Mesenchymal stem cell (in vitro differentiated cells and primary cell): ENCODE results near the gene ASIC1.

Source experiments
- DNase-seq: peaks from one replicate; pipeline ENCODE4 v3.0.0-alpha.2; 2013
- H2AFZ ChIP-seq: one replicate; pipeline ENCODE4 v1.6.1; 2013; ENCODE audit warnings: low read depth, mild to moderate bottlenecking, control low read depth, inconsistent platforms, low read length, moderate library complexity
- H2AK5ac ChIP-seq: 2 replicates; pipeline ENCODE4 v1.6.1; 2013; ENCODE audit warnings: low read length, moderate library complexity, mild to moderate bottlenecking, inconsistent platforms; ENCODE audit not compliant: severe bottlenecking
- H2BK120ac ChIP-seq: one replicate; pipeline ENCODE4 v1.6.1; 2013; ENCODE audit warnings: low read depth, mild to moderate bottlenecking, inconsistent platforms, low read length, moderate library complexity
- H2BK12ac ChIP-seq, 2 experiments: one replicate each; pipeline ENCODE4 v1.6.1; 2013; ENCODE audit warnings: inconsistent platforms in 2 of 2, low read length in 2 of 2, mild to moderate bottlenecking in 2 of 2, moderate library complexity in 2 of 2, control low read depth in 1 of 2
- H2BK15ac ChIP-seq: one replicate; pipeline ENCODE4 v1.6.1; 2013; ENCODE audit warnings: mild to moderate bottlenecking, low read depth, inconsistent platforms; ENCODE audit not compliant: poor library complexity, severe bottlenecking
- H2BK5ac ChIP-seq: 2 replicates; pipeline ENCODE4 v1.6.1; 2013; ENCODE audit warnings: low read depth, mild to moderate bottlenecking, low read length, control low read depth, inconsistent platforms; ENCODE audit not compliant: poor library complexity, severe bottlenecking
- H3K14ac ChIP-seq, 2 experiments: one replicate each; pipeline ENCODE4 v1.6.1; 2013; ENCODE audit warnings: inconsistent platforms in 2 of 2, low read length in 2 of 2, control low read depth in 1 of 2, mild to moderate bottlenecking in 1 of 2, moderate library complexity in 1 of 2
- H3K18ac ChIP-seq, 2 experiments: one replicate each; pipeline ENCODE4 v1.6.1; 2013; ENCODE audit warnings: inconsistent platforms in 2 of 2, low read length in 2 of 2, control low read depth in 1 of 2, low read depth in 1 of 2, mild to moderate bottlenecking in 1 of 2
- H3K23ac ChIP-seq, 2 experiments: one replicate each; pipeline ENCODE4 v1.6.1; 2013; ENCODE audit warnings: inconsistent platforms in 2 of 2, low read length in 2 of 2, mild to moderate bottlenecking in 2 of 2, moderate library complexity in 2 of 2, control low read depth in 1 of 2
- H3K27ac ChIP-seq: 2 replicates; pipeline ENCODE4 v1.5.1; 2013; ENCODE audit warnings: mild to moderate bottlenecking, moderate library complexity, low read length, control low read depth, inconsistent platforms; ENCODE audit not compliant: poor library complexity, severe bottlenecking
- H3K27me3 ChIP-seq, 2 experiments: 2 replicates each; pipeline versions ENCODE4 v1.6.1 to v1.7.0; 2013; ENCODE audit warnings: low read length in 2 of 2, mild to moderate bottlenecking in 2 of 2, moderate library complexity in 2 of 2, control low read depth in 1 of 2, inconsistent platforms in 1 of 2; ENCODE audit not compliant: control insufficient read depth in 1 of 2, insufficient read depth in 1 of 2
- H3K36me3 ChIP-seq, 2 experiments: 2 replicates each; pipeline versions ENCODE4 v1.6.1 to v1.7.0; 2013; ENCODE audit warnings: low read length in 2 of 2, control low read depth in 1 of 2, inconsistent platforms in 1 of 2, low read depth in 1 of 2, mild to moderate bottlenecking in 1 of 2; ENCODE audit not compliant: insufficient read depth in 2 of 2, control insufficient read depth in 1 of 2
- H3K4ac ChIP-seq, 2 experiments: one replicate each; pipeline ENCODE4 v1.6.1; 2013; ENCODE audit warnings: inconsistent platforms in 2 of 2, low read length in 2 of 2, mild to moderate bottlenecking in 2 of 2, moderate library complexity in 2 of 2, control low read depth in 1 of 2, low read depth in 1 of 2
- H3K4me1 ChIP-seq: 2 replicates; pipeline ENCODE4 v1.6.1; 2013; ENCODE audit warnings: low read depth, low read length, control low read depth; ENCODE audit not compliant: control insufficient read depth, insufficient read depth
- H3K4me2 ChIP-seq: 2 replicates; pipeline ENCODE4 v1.6.1; 2013; ENCODE audit warnings: low read length, mild to moderate bottlenecking, inconsistent platforms; ENCODE audit not compliant: poor library complexity, severe bottlenecking
- H3K4me3 ChIP-seq, 2 experiments: 2 replicates each; pipeline versions ENCODE4 v1.5.1 to v1.7.0; 2013; ENCODE audit warnings: low read length in 2 of 2, mild to moderate bottlenecking in 2 of 2, control low read depth in 1 of 2, low read depth in 1 of 2; ENCODE audit not compliant: insufficient read depth in 1 of 2
- H3K79me1 ChIP-seq: replicated peaks from 2 replicates; pipeline ENCODE4 v1.6.1; 2013; ENCODE audit warnings: mild to moderate bottlenecking, control low read depth, low read length, inconsistent platforms; ENCODE audit not compliant: poor library complexity, severe bottlenecking
- H3K9ac ChIP-seq: 2 replicates; pipeline ENCODE4 v1.7.0; 2013; ENCODE audit warnings: mild to moderate bottlenecking, low read length, moderate library complexity
- H3K9me3 ChIP-seq: 2 replicates; pipeline ENCODE4 v1.7.0; 2013; ENCODE audit warnings: mild to moderate bottlenecking, low read length; ENCODE audit not compliant: control insufficient read depth
- H4K8ac ChIP-seq: one replicate; pipeline ENCODE4 v1.6.1; 2013; ENCODE audit warnings: inconsistent platforms, mild to moderate bottlenecking, low read length, moderate library complexity
- H4K91ac ChIP-seq: one replicate; pipeline ENCODE4 v1.6.1; 2013; ENCODE audit warnings: mild to moderate bottlenecking, low read length, inconsistent platforms
- WGBS: methylation state at CpG from one replicate; pipeline ENCODE4 v1.1.7; 2013; ENCODE audit warnings: mixed read lengths; 5-methylcytosine and 5-hydroxymethylcytosine counted together

ASIC1 gene

DNA sequence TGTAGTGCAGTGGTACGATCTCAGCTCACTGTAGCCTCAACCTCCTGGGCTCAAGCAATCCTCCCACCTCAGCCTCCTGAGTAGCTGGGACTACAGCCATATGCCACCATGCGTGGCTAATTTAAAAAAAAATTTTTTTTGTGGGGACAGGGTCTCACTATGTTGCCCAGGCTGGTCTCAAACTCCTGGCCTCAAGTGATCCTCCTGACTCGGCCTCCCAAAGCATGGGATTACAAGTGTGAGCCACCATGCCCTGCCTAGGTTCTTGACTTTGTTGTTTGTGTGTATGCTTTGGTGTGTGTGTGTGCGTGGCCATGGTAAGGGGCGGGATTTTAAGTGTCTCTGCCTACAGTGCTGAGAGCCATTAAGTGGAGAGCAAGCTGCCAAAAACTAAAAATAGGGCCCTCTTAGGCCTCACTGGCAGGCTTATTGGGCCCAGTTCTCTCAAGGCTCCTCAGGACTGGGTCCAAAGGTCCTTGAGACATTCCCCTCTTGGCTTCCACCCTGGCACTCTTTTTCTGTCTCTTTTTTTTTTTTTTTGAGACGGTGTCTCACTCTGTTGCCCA lies 59.7 kb downstream of the ASIC1 start:
- WGBS = over 99% methylated on average over 6 of the region's 6 CpGs
- H4K91ac ChIP-seq = no peak overlapping the region
- peaks cover 2% of the 10 kb centered on the region for H3K4me1 ChIP-seq

DNA sequence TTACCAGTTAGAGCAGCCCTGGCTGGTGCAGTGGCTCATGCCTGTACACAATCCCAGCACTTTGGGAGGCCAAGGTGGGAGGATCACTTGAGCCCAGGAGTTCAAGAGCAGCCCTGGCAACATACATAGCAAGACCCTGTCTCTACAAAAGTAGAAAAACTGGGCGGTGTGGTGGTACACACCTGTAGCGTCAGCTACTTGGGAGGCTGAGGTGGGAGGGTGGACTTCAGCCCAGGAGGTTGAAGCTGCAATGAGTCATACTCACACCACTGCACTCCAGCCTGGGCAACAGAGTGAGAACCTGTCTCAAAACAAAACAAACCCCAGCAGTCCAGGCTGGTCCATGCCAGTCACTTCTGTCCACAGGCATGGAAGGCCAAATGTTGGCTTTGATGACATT lies 62.0 kb downstream of the ASIC1 start:
- H3K23ac ChIP-seq = no peak overlapping the region
- WGBS = 92% methylated on average over 2 of the region's 2 CpGs

More for the DNA sequence above, 59.7 kb downstream of the ASIC1 start:
- Histone ChIP-seq H3K79me1 (peaks cover 27% of the 10 kb centered on the region), H3K27ac (no peak overlapping the region), H3K9ac (peak overlapping the region; percentile 5), H2AFZ (no peak overlapping the region), H3K27me3 (no peaks in the 10 kb centered on the region), H2BK120ac (no peak overlapping the region), H3K4me2 (peak overlapping the region; percentile 11), H2BK15ac (no peak overlapping the region), H2BK12ac (no peak overlapping the region), H3K4ac (no peak overlapping the region), H3K14ac (no peak overlapping the region), H3K9me3 (no peaks in the 10 kb centered on the region), H3K18ac (no peak overlapping the region), H3K36me3 (peaks cover 35 to 58% of the 10 kb centered on the region in 2 experiments), H4K8ac (no peak overlapping the region), H3K23ac (no peak overlapping the region), H2BK5ac (no peak overlapping the region), H2AK5ac (no peak overlapping the region), H3K4me3 (no peak overlapping the region)
- DNase-seq = no peak

DNA sequence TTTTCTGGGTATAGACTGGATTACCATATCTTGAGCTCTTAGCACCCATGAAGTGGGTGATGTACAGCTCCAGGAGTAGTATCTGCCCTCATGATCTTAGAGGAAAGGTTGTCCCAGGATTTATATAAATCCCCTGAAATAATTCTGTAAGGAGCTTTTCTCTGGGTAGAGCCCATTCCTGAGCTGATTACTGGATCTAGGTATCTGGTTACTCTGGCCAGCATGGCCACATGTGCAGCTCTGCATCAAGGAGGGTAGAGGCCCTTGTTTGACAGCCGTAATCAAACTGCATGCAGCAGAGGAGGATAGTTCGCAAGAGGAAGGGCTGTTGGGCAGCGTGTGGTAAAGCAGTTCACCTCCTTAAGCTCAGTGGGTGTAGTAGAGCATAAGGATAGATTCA lies 63.1 kb downstream of the ASIC1 start:
- Histone ChIP-seq H3K9ac (no peak overlapping the region), H3K14ac (no peak overlapping the region)

More for the DNA sequence above, 62.0 kb downstream of the ASIC1 start:
- Histone ChIP-seq H2AK5ac (no peak overlapping the region), H4K8ac (no peak overlapping the region), H3K4me1 (no peaks in the 10 kb centered on the region), H3K4me3 (no peak overlapping the region), H2BK120ac (no peak overlapping the region), H3K4ac (no peak overlapping the region), H2AFZ (no peak overlapping the region), H3K27me3 (no peaks in the 10 kb centered on the region), H3K27ac (no peak overlapping the region), H3K14ac (no peak overlapping the region), H4K91ac (no peak overlapping the region), H3K79me1 (peaks cover 31% of the 10 kb centered on the region), H3K18ac (no peak overlapping the region), H3K4me2 (no peak overlapping the region), H2BK5ac (no peak overlapping the region), H3K9me3 (no peaks in the 10 kb centered on the region), H3K9ac (no peak overlapping the region), H2BK15ac (no peak overlapping the region), H2BK12ac (no peak overlapping the region), H3K36me3 (peaks cover 40 to 78% of the 10 kb centered on the region in 2 experiments)
- DNase-seq = no peak

DNA sequence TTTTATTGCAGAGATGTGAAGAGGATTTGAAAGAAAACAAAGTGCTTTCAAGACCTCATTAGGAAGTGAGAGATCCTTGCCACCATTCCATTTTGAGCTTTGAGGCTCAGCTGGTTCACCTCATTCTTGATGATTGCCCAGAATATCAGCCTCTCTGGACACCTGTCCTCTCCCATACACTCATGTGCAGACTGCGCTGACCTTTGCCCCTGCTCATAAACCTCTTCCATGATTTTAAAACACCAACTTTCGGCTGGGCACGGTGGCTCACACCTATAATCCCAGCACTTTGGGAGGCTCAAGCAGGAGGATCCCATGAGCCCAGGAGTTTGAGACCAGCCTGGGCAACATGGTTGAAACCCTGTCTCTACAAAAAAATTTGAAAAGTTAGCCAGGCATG lies 63.6 kb downstream of the ASIC1 start:
- Histone ChIP-seq H2BK120ac (no peak overlapping the region), H2AK5ac (no peak overlapping the region), H3K23ac (no peak overlapping the region), H3K4me2 (no peak overlapping the region), H3K27me3 (no peaks in the 10 kb centered on the region), H3K79me1 (peaks cover 31% of the 10 kb centered on the region), H3K4me3 (no peak overlapping the region), H3K36me3 (peaks cover 36 to 80% of the 10 kb centered on the region in 2 experiments), H3K4me1 (no peaks in the 10 kb centered on the region), H4K8ac (no peak overlapping the region), H3K27ac (no peak overlapping the region), H3K4ac (no peak overlapping the region), H3K9me3 (no peaks in the 10 kb centered on the region), H2BK5ac (no peak overlapping the region), H4K91ac (no peak overlapping the region), H2BK12ac (no peak overlapping the region), H3K14ac (no peak overlapping the region), H3K9ac (no peak overlapping the region), H3K18ac (no peak overlapping the region), H2AFZ (no peak overlapping the region), H2BK15ac (no peak overlapping the region)
- no peak for DNase-seq
- 98% methylated on average over 3 of the region's 3 CpGs for WGBS

More for the DNA sequence above, 63.1 kb downstream of the ASIC1 start:
- Histone ChIP-seq H3K18ac (no peak overlapping the region), H3K36me3 (peaks cover 38 to 80% of the 10 kb centered on the region in 2 experiments), H2BK12ac (no peak overlapping the region), H3K4me1 (no peaks in the 10 kb centered on the region), H3K4me2 (no peak overlapping the region), H3K79me1 (peaks cover 31% of the 10 kb centered on the region), H4K91ac (no peak overlapping the region), H3K27ac (no peak overlapping the region), H3K4me3 (no peak overlapping the region), H2AFZ (no peak overlapping the region), H2BK120ac (no peak overlapping the region), H3K27me3 (no peaks in the 10 kb centered on the region), H2BK5ac (no peak overlapping the region), H3K9me3 (no peaks in the 10 kb centered on the region), H4K8ac (no peak overlapping the region), H3K23ac (no peak overlapping the region), H2AK5ac (no peak overlapping the region), H2BK15ac (no peak overlapping the region), H3K4ac (no peak overlapping the region)
- DNase-seq = no peak
- 95% methylated on average over 3 of the region's 3 CpGs for WGBS
